NB4 (cell line): Measurements from ENCODE around the gene ECM1.

Experiments used
- CTCF ChIP-seq: IDR thresholded peaks from one replicate; pipeline ENCODE4 v1.5.1; 2012; ENCODE audit warnings: low read depth, low read length
- MAX ChIP-seq: IDR thresholded peaks from 2 replicates; pipeline ENCODE4 v1.6.1; 2011; ENCODE audit warnings: low read depth, low read length
- POLR2A ChIP-seq: IDR thresholded peaks from 2 replicates; pipeline ENCODE4 v1.6.1; 2011; ENCODE audit warnings: mild to moderate bottlenecking; ENCODE audit not compliant: insufficient read length; ENCODE audit errors: extremely low read depth

- no peak for TF ChIP-seq POLR2A
- TF ChIP-seq CTCF, result no peak
- TF ChIP-seq MAX, result peak; percentile 49
Measured at GRCh38 chr1:150555198-150555970, 47.5 kb downstream of the ECM1 start.
